ENCODE data around the gene DDR1.
"Not testable (repeated sequence)": the region's sequence is repeated elsewhere in the genome, so short reads cannot be mapped to it uniquely, and the experiment has no call there.

Gene DDR1

GRCh38 chr6:30854285-30855040 is 29.9 kb upstream of the DDR1 start:
- no peak for DNase-seq

GRCh38 chr6:30855429-30856075 is 28.8 kb upstream of the DDR1 start:
- DNase-seq = no peak

- DNase-seq = no peak
Measured at GRCh38 chr6:30857112-30857511, 27.2 kb upstream of the DDR1 start.

GRCh38 chr6:30857549-30857948 is 26.8 kb upstream of the DDR1 start:
- DNase-seq = no peak

DNA sequence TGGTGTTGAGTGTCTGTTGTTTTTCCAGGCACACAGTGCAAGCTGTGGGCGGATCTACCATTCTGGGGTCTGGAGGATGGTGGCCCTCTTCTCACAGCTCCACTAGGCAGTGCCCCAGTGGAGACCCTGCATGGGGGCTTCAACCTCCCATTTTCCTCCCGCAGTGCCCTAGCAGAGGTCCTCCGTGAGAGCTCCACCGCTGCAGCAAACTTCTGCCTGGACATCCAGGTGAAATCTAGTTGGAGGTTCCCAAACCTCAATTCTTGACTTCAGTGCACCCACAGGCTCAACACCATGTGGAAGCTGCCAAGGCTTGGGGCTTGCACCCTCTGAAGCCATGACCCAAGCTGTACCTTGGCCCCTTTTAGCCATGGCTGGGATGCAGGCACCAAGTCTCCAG is 24.6 kb upstream of the DDR1 start:
- DNase-seq = not testable (repeated sequence)

DNA sequence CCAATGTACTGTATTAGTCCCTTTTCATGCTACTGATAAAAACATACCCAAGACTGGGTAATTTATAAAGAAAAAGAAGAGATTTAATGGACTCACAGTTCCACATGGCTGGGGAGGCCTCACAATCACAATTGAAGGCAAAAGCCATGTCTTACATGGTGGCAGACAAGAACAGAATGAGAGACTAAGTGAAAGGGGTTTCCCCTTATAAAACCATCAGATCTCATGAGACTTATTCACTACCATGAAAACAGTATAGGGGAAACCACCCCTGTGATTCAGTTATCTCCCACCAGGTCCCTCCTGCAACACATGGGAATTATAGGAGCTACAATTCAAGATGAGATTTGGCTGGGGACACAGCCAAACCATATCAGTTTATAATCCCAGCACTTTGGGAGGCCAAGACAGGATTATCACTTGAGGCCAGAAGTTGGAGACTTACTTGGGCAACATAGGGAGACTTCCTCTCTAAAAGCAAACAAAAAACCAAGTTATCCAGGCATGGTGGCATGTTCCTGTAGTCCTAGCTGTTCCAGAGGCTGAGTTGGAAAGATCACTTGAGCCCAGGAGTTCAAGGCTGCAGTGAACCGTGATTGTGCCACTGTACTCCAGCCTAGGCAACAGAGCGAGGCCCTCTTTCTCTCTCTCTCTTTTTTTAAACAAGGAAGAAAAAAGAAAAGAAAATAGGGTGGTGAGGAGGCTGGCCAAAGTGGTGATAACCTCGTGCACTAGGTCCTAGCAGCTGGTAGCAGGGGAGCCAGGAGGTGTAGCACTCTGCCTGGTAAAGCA is 22.9 kb upstream of the DDR1 start:
- no peak for DNase-seq

DNA sequence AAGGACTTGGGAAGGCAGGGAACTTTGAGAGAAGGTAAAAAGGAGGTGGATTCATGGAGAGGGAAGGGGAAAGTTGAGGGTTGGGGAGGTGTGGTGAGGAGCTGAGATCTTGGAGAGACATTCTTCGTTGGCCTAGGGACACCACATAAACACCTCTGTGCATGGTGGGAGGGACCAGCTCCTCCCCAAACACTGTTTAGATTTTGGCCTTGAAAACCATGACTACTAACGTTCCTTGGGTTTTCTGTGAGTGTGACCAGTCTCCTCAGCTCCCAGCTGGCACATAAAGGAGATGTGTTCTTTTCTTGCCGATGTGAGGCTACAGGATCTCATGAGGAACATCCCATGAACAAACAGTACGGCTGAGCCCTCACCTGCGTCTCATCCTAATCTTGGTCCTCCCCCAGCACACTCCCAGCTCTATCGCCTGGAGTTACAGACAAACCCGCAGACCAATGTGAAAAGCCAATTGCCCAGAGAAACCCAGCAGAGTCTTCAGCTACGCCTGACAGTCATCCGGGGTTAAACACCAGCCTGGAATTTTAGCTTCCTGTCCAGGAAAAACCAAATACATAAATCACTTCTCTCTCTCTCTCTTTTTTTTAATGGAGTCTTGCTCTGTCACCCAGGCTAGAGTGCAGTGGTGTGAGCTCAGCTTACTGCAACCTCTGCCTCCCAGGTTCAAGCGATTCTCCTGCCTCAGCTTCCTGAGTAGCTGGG is 22.0 kb upstream of the DDR1 start:
- DNase-seq = no peak

GRCh38 chr6:30864325-30864724 is 20.0 kb upstream of the DDR1 start:
- no peak for DNase-seq

GRCh38 chr6:30869241-30869749 is 15.0 kb upstream of the DDR1 start:
- DNase-seq = not testable (repeated sequence)

DNA sequence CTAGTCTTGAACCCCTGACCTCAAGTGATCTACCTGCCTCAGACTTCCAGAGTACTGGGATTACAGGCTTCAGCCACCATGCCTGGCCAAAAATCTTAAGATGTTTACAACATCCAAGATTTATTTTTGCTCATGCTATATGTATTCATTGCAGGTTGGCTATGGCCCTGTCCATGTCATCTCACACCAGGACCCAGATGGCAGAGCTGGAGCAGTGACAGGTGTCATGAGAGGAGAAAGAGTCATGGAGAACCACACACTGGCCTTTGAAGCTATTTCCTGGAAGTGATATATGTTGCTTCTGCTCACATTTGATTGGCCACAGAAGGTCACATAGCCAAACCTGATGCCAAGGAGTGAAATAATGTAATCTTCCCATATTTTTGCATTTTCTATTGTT is 13.8 kb upstream of the DDR1 start:
- DNase-seq = no peak

GRCh38 chr6:30871592-30872183 is 12.6 kb upstream of the DDR1 start:
- no peak for DNase-seq

DNA sequence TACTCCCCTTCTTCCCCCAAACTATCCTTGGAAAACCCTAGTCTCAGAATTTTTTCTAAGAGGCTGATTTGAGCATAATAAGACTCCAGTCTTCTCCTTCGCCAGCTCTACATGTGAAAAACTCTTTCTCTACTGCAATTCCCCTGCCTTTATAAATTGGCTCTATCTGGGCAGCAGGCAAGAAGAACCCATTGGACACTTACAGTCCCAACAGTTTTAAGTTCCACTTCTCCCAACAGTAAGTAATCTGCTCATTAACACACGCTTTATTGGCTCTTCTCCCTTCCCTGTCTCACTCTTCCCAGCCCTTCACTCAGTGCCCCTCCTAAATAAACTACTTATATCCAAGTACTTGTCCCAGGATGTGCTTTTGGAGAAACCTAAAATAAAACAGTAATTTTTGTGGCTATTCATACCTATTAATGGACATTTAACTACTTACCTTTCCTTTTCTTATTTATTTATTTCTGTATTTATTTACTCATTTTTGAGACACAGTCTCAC is 11.1 kb upstream of the DDR1 start:
- DNase-seq = no peak

GRCh38 chr6:30873795-30874194 is 10.5 kb upstream of the DDR1 start:
- DNase-seq = not testable (repeated sequence)

DNA sequence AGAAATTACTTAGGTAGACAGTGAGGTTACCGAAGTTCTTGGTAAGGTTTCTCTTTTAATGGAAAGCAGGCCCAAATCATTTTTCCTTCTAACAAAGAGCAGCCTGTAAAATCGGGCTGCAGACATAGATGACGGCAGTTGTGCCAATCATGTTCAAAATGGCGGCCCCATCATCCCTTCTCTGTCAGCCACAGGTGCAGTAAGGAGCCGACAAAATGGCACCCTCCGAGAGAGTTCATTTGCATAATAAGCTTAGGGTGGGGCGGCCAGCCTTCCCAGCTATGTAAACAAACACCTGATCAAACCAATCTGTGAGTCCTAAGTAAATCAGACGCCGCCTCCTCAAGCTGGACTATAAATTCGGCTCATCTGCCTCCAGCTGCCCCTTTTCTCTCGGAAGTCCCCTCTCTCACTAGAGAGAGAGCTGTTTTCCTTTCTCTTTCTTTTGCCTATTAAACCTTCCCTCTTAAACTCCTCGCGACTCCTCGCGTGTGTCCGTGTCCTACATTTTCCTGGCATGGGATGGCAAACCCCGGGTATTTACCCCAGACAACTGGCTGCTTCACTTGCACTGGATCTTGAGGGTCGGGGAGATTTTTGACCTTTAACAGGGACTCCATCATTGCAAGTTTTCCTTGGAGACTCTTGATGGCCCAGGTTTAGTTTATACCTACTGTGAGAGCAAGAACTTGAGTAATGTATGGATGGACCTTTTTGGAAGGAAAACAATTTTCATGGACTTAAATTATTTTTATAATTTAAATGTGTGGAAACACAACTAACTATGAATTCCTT is 8.9 kb upstream of the DDR1 start:
- DNase-seq = no peak

DNA sequence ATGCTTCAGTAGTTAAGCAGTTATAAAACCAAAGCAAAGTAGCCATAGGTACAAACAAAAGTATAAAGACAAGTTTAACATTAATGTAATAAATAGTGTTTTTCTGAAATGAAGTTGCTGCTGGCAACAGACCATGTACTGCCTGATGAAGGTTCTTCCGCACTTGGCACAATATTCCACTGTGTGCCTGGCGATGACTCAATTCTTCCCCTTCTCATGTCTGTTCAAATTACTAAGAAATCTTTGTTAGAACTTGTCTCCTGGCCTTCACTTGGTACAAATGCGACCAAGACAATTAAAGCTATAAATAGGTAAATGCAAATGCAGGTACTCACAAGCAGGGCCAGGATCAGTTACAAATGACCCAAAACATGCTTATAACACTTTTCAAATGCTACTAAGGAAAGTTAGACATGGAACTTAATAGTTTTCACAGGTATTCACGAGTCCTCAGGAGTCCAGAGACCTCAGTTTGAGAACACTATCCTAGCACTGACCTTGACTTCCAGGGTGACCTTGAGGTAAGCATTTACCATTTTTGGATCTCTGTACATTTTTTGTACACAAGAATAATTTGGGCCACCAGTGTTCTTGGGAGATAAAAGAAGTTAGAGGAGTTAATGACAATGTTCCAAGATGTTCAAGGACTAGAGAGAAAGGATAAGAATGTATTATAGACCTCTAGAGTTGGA is 8.1 kb upstream of the DDR1 start:
- no peak for DNase-seq

- peak; percentile 86 for DNase-seq
Measured at GRCh38 chr6:30877419-30878262, 6.7 kb upstream of the DDR1 start.

GRCh38 chr6:30879684-30880427 is 4.5 kb upstream of the DDR1 start:
- DNase-seq = no peak

- DNase-seq = no peak
Measured at GRCh38 chr6:30880698-30881252, 3.5 kb upstream of the DDR1 start.

Measured in 8988T (cell line).